ENCODE results near the gene HHIP.

DNA sequence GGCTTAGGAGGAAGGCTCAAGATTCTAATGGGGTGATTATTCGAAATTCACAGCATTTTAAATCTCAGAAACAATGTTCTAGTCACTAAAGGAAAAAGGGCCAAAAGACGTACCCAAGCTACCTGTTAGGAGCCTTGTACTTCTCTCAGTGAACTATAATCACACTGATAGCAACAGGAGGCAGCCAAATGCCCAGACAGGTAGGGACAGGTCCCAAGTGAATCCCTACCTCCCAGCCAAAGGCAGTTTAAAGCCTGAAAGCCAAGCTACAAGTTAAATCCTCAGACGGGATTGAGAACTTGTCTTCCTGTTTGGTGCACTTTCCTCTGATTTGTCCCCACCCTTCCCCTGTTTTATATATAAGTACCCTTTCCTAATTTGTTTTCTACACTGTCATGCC lies 24.3 kb upstream of the HHIP start:
- TF ChIP-seq POLR2A (IDR thresholded peaks at IDR 0.05) (no peak), EP300 (IDR thresholded peaks at IDR 0.05) (no peak)
